B cell (primary cell): ENCODE measurements around the gene TIAM1.

Source experiments
- CTCF ChIP-seq: fragments of 200-600 bp; IDR thresholded peaks from one replicate; pipeline ENCODE4 v1.8.0; 2022; ENCODE audit warnings: antibody characterized with exemption, mild to moderate bottlenecking
- EZH2 ChIP-seq: IDR thresholded peaks from 2 replicates; pipeline ENCODE4 v1.6.1; 2012; ENCODE audit warnings: borderline replicate concordance, low read depth, mild to moderate bottlenecking, moderate library complexity, low read length; ENCODE audit not compliant: insufficient read depth, poor library complexity, severe bottlenecking

GRCh38 chr21:31143036-31143435 lies 201.0 kb downstream of the TIAM1 start:
- TF ChIP-seq EZH2 (no peak), CTCF (no peak)
